ENCODE results near the gene CMTM5.
"Not testable (repeated sequence)": the region's sequence is repeated elsewhere in the genome, so short reads cannot be mapped to it uniquely, and the experiment has no call there.

Gene CMTM5

GRCh38 chr14:23398348-23398747 is 21.5 kb downstream of the CMTM5 start:
- no peak overlapping the region for H3K4me3 ChIP-seq (replicated peaks in 1 of 2; ENCODE audit: low read depth in 2 of 2, low read length in 2 of 2)
- TF ChIP-seq CTCF (IDR thresholded peaks at IDR 0.05; ENCODE audit: low read depth, low read length): no peak
- DNase-seq (ENCODE audit: low read depth in 2 of 2): no peak

- H3K4me3 ChIP-seq (replicated peaks in 1 of 2; ENCODE audit: low read depth in 2 of 2, low read length in 2 of 2): no peak overlapping the region
- no peak for TF ChIP-seq CTCF (IDR thresholded peaks at IDR 0.05; ENCODE audit: low read depth, low read length)
- DNase-seq (ENCODE audit: low read depth in 2 of 2): no peak
Observed at GRCh38 chr14:23399136-23399535, 22.3 kb downstream of the CMTM5 start.

GRCh38 chr14:23399591-23399990 is 22.7 kb downstream of the CMTM5 start:
- TF ChIP-seq CTCF (IDR thresholded peaks at IDR 0.05; ENCODE audit: low read depth, low read length): no peak
- no peak for DNase-seq (ENCODE audit: low read depth in 2 of 2)
- no peak overlapping the region for H3K4me3 ChIP-seq (replicated peaks in 1 of 2; ENCODE audit: low read depth in 2 of 2, low read length in 2 of 2)

GRCh38 chr14:23400496-23401149 is 23.8 kb downstream of the CMTM5 start:
- H3K4me3 ChIP-seq (replicated peaks in 1 of 2; ENCODE audit: low read depth in 2 of 2, low read length in 2 of 2); DNase-seq (ENCODE audit: low read depth in 2 of 2): not testable (repeated sequence)

GRCh38 chr14:23401291-23401690 is 24.4 kb downstream of the CMTM5 start:
- DNase-seq (ENCODE audit: low read depth in 2 of 2): no peak
- TF ChIP-seq CTCF (IDR thresholded peaks at IDR 0.05; ENCODE audit: low read depth, low read length): no peak
- H3K4me3 ChIP-seq (replicated peaks in 1 of 2; ENCODE audit: low read depth in 2 of 2, low read length in 2 of 2): no peak overlapping the region

GRCh38 chr14:23402296-23403138 is 25.7 kb downstream of the CMTM5 start:
- TF ChIP-seq CTCF (IDR thresholded peaks at IDR 0.05; ENCODE audit: low read depth, low read length): no peak
- H3K4me3 ChIP-seq (replicated peaks in 1 of 2; ENCODE audit: low read depth in 2 of 2, low read length in 2 of 2): no peak overlapping the region
- DNase-seq (ENCODE audit: low read depth in 2 of 2): no peak

GRCh38 chr14:23403139-23403438 is 26.2 kb downstream of the CMTM5 start:
- no peak overlapping the region for H3K4me3 ChIP-seq (replicated peaks in 1 of 2; ENCODE audit: low read depth in 2 of 2, low read length in 2 of 2)
- DNase-seq (ENCODE audit: low read depth in 2 of 2): no peak

More at GRCh38 chr14:23403139-23403438, 26.2 kb downstream of the CMTM5 start:
- TF ChIP-seq CTCF (IDR thresholded peaks at IDR 0.05; ENCODE audit: low read depth, low read length): no peak

All from cardiac fibroblast (primary cell).